Frontal cortex (tissue), 4 donors: ENCODE measurements around the gene BRD3. TPM values are rescaled to one million over a fixed set of nuclear protein-coding genes. Genes with fewer than 3 reads are reported as not detected.
A peak's percentile ranks its signal among the peaks of the same experiment; 100 is the strongest.

Experiments used
- DNase-seq, 2 donors: peaks; one replicate each; pipeline ENCODE4 v3.0.0; 2012; ENCODE audit warnings: low spot score in 2 of 2
- FAIRE-seq: peaks from 2 replicates; lab custom pipeline; 2012; peaks lifted over from hg19 to GRCh38; lab: Jason Lieb, UNC
- total RNA-seq: library from RNA; depleted of rRNA; stranded (reverse); fragments of >200 nt; gene quantifications from one replicate; pipeline ENCODE4 v1.2.3, GENCODE V29; 2014
- donor health status: control.
- donor health status: control.
- donor health status: control.

Gene BRD3
- total RNA-seq, 1 donor from 2014 or later: 24.9 TPM

DNA sequence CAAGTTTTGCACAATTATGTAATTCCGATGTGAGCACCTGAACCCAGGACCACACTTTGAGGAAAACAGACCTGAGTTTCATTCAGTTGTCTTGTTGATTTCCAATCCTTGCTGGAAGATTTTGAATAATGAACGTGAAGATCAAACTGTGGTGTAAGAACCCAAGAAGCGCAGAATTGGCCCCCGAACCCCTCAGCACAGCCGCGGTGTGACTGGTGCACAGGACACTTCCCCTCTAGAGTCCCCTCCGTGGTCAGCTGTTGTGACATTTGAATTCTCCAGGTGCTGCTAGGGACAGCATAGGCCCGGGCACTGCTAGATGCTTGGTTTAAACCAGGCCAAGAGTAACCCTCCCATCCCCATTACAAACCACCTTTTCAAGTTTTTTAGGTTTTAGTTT lies 40.8 kb downstream of the BRD3 start:
- FAIRE-seq (no peak), DNase-seq (no peak)

DNA sequence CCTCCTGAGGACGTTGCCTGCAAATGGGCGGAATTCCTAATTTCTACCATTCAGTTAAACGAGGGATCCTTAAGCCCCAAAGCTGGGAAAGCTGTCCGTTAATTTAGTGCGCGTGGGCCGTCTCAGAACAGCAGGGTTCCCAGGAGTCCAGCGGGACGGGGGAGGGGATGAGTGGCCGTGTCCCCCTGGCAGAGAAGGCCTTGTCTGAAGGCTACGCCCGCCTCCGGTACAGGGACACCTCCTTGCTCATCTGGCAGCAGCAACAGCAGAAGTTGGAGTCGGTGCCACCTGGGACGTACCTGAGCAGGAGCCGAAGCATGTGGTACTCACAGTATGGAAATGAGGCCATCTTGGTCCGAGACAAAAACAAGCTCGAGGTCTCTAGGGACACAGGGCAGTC lies 41.2 kb downstream of the BRD3 start:
- DNase-seq (no peak), FAIRE-seq (no peak)

DNA sequence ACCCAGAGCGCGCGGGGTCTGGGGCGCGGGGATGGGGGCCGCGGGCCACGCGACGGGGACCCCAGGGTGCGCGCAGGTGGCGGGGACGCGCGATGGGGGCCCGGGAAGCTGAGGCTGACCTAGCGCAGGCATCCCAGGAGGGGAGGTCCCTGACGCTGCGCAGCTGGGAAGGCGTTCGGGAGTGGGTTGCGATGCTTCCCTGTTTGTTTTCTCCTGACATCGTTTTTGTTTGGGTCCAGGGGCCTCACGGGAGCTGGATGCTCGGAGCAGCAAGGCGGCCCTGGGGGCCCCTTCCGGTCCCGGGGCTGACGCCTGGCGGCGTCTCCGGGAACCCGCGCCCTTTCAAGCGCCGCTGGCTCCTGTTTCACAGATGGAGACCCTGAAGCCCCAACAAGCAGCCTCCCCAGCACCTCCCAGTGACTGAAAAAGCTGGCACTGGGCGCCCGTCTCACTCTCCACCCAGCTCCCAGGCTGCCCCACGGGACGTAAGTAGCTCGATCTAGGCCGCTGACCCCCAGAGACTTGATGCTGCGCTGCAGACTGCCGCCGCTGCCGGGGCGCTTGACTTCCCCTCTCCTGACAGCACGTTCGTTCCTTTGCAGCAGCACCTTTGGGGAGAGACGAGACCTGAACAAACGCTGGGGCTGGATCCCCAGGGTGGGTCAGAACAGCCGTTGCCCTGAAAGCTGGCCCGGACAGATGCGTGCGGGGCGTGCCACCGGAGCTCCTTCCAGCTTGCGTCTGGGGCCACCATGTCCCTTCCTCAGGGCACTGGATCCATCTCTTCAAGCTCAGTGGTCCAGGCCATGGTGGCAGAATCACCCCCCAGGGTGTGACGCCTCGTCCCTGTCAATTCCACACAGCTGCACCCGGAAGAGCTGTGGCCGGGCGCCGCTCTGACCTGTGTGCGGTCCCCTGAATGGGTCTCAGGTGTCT lies 42.0 kb downstream of the BRD3 start:
- FAIRE-seq (no peak), DNase-seq (no peak)

DNA sequence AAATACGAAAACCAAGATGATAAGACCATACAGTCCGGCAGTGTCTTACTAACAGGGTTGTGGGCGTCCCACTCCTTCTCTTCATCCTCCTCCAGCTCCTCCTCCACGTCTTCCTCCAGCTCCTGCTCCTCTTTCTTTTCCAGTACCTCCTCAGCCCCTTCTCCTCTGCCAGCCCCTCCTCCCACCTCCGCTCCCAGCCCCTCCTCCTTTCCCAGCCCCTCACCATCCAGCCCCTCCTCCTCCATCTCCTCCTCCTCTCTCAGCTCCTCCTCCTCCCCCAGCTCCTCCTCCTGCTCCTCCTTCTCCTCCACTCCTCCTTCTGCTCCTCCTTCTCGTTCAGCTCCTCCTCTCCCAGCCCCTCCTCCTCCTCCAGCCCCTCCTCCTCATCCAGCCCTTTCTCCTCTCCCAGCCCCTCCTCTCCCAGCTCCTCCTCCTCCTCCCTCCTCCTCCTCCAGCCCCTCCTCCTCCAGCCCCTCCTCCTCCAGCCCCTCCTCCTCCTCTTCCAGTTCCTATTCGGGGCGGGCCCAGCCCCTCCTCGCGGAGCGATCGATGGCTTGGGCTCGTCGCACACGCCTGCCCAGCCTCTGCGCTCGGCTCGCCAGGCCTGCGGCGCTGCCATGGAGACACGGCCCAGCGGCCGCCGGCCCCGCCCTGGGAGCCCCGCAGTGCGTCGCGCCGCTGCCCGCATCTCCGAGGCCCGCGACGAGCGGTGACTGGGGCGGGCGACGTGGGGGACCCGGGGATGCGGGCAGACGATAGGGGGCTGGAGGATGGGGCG lies 42.8 kb downstream of the BRD3 start, which contains the start of gene BRD3OS:
BRD3OS (plus strand) TSS at position 654 of the 778 bp plus-strand sequence. CDS start 1,267 bp downstream, outside the sequence.
- FAIRE-seq (no peak), DNase-seq (peak; percentile 96)

DNA sequence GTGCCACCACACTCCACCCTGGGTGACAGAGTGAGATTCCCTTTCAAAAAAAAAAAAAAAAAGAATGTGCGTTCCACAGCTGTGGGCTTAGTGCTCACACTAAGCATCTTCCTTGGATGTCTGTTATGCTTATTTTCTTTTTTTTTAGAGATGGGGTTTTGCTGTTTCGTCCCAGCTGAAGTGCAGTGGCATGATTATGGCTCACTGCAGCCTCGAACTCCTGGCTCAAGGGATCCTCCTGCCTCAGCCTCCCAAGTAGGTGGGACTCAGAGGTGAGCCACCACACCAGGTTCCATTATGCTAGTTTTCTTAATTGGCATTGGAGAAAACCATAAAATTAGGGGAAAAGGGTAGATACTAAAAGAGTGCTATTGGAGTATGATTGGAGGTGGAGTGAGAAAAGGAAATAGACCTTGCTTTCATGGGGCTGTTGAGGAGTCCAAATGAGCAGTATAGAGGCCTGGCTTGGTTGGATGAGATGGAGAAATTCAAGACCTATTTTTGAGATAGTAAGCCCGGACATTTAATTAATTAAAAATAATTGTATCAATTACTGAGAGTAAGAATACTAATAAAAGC lies 43.5 kb downstream of the BRD3 start:
- no peak for FAIRE-seq
- DNase-seq: no peak

DNA sequence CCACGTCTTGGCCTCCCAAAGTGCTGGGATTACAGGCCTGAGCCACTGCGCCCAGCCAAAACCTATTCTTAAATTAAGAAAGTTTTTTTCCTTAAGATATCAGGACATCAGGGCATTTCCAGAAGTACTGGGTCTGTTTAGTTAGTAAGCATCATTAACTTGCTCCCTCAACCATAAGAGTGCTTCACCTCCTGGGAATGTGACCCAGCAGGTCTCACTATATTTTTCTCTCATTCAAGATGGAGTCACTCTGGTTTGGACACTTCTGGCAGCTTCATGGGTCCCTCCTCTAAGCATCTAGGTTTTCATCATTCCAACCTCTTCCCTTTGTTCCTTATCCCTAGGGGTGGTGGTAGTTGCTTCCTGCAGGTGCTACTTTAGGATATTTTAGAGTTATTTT lies 52.9 kb downstream of the BRD3 start:
- DNase-seq: no peak
- FAIRE-seq: no peak

DNA sequence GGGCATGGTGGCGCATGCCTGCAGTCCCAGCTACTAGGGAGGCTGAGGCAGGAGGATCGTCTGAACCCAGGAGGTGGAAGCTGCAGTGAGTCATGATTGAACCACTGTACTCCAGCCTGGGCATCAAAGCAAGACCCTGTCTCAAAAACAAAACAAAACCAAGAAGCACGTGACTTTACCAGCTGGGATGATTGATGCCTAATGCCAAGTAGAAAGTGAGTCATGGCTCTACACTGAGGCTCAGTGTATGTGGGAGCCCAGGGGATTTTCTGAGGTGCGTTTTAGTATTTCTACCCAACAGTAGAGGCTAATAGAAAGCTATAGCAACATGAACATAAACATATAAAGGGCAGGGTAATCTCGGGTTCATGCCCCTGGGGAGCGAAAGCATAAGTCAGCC lies 56.4 kb downstream of the BRD3 start:
- no peak for FAIRE-seq
- DNase-seq: no peak

DNA sequence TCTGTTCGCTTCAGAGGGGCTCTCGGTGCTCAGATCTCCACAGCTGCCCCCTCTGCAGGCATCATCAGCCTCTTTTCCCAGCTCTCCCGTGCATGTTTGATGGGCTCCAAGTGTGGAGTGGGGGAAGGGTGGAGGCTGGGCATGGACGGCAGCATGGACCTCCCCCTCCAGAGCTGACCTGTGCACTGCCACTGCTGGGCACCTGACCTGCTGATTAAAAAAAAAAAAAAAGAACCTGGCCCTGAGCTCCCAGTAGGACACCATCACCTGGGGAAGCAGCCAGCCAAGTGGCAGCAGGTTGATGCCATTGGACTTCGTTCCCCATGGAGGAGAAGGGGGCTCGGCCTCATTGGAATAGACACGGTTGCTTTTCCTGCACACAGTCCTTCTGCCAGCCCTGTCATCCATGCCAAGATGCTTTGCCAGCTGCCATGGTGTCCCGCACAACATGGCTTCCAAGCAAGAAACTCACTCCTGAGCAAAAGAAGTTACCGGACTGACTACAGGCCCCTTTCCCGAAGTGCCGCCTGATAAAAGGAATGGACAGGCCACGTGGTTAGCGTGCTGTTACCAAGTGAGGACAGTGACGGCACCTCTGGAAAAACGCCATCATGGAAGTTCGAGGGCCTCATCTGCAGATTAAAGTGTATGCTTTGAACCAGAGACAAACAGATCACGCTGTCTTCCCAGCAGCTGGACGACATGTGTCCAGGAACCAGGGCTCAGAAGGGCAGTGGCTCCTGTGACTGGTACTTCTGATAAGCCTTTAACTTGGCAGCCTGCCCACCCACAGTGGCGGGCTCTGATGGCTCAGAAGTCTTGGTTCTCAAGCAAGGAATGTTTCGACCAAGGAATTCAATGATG lies 57.3 kb downstream of the BRD3 start:
- DNase-seq (no peak), FAIRE-seq (no peak)

DNA sequence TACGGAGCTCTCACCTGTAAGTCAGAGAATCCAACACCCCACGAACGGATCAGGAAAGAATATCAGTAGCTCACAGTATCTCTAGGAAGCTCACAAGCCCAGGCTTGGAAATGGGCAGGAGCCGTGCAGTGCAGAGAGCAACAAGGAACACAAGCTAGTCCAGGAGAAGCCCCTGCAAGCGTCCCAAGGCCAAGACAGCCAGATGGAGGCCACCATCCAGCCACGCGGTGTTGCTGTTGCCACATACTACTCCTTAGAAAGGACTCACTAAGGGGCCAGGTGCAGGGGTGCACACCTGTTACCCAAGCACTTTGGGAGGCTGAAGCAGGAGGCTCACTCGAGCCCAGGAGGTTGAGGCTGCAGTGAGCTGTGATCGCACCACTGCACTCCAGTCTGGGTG lies 60.3 kb downstream of the BRD3 start:
- DNase-seq: no peak
- no peak for FAIRE-seq

DNA sequence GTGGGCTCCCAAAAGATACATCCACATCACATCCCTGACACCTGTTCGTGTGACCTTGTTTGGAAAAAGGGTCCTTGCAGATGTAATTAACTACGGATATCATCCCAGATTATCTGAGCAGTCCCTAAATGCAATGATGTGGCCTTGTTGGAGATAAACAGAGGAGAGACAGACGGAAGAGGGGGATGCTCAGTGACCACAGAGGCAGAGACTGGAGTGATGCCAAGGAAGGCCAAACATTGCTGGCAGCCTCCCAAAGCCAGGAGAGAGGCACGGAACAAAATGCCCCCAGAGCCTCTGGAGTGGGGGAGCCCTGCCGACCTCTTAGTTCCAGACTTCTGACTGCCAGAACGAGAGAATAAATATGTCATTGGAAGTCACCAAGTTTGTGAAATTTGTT lies 60.7 kb downstream of the BRD3 start:
- no peak for DNase-seq
- no peak for FAIRE-seq

DNA sequence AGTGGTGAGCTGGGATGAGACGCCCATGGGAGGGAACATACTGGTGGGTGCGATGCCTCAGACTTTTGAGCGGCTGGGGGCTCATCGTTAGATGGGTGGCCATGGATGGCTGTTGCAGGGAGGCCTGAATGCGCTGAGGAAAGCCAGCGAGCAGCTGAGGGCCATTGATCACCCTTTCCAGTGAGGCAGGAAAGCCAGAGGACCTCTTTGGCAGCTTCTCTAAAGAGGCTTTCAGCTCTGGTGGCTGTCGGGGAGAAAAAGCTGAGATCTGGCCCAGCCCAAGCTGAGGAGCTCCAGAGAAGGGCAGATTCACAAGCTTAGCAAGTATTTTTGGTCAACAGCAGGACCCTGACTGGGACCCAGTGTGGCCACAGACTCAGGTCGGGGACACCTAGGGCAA lies 62.4 kb downstream of the BRD3 start:
- DNase-seq (no peak), FAIRE-seq (no peak)

DNA sequence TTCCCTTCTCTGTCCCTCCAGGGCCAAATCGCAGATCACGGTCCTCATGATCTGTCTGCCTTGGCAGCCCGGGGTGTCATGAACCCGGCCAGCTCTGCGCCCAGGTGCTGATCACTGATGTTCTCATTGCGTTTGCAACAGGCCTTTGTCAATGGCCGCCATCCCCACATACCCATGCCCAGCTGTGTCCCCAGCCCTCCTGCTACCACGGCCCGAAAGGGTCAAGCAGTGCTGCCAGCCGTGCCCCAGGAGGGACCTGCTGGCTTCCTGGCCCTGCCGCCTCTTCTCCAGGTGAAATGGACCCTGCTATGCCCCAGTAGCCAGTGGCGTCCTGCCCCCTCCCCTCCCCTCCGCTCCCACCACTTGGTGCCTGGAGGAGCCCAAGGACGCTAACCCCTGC lies 62.9 kb downstream of the BRD3 start:
- FAIRE-seq (no peak), DNase-seq (no peak)

DNA sequence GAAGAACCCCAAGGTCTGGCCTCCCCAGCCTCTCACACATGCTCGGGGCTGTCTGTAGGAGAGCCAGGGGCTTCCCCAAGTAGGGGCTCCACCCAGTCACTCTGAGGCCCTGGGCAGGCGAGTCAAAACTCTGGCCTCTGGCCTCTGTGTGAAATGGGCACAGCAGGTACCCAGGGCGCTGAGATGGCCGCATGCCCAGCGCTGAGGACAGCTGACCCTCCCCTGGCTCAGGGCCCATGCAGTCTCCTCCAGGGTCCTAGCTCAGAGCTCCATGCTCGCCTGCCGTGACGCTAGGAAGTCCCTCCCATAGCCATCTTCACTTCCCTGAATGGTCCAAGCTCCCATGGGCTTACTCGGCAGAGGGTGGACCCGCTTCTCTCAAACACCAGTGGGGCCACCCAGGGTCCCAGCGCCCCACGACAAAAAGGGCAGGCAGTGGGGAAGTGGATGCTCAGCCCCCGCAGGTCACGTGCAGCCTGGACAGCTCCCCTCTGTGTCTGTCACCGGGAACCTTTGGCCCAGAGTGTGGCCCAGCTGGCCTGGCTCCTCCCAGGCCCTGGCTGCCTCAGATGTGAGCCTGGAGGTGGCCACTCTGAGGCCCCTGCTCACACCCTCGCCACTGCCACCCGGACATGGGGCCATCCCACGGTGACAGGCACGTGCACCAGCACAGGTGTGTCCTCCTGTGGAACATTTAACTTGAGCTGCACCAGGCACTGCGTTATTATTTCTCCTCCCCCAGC lies 63.5 kb downstream of the BRD3 start:
- FAIRE-seq: no peak

DNA sequence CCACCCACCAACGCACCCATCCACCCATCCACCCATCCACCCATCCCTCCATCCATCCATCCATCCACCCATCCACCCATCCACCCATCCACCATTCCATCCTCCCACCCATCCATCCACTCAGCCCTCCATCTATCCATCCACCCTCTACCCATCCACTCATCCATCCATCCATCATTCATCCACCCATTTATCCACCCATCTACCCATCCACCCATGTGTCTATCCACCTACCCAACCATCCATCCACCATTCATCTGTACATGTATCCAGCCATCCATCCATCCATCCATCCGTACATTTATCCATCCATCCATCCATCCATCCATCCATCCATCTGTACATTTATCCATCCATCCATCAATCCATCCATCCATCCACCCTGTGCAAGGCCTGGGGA lies 64.6 kb downstream of the BRD3 start:
- DNase-seq: no peak
- no peak for FAIRE-seq

More for the DNA sequence above, 63.5 kb downstream of the BRD3 start:
- DNase-seq: no peak

DNA sequence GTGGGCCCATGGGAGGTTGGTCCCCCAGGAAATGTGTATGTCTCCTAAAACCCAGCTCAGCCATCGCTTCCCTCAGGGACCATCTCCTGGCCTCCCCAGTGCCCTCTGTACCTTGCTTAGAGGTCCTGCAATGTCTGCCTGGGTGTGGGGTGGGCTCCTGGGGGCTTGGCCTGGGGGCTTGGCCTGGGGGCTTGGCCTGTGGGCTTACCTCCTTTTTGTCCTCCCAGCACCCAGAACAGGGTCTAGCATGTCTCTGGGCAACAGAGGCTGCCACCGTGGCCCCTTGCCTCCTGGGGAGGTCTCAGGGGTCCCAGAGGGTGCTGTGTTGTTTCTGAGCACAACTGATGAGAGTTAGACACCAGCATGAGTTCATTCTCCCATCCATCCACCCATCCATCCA lies 65.0 kb downstream of the BRD3 start:
- DNase-seq (no peak), FAIRE-seq (no peak)

DNA sequence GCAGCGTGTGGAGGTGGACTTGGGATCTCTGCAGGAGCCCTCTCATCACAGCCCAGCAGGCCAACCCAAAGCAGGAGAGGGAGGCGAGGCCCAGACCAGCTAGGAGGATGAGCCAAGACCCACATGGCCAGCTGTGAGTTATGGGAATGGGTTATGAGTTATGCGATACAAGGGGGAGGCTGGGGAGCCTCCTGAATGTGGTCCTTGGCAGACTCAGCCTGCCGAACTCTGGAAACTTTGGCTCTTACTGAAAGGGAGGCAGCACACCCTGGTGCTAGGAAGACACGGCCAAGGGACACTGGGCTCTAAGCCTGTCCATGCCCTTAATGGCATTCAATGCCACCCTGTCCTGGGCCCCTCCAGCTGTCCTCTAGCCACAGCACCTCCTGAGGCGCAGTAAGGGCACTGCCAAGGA lies 68.0 kb downstream of the BRD3 start:
- no peak for FAIRE-seq
- no peak for DNase-seq

DNA sequence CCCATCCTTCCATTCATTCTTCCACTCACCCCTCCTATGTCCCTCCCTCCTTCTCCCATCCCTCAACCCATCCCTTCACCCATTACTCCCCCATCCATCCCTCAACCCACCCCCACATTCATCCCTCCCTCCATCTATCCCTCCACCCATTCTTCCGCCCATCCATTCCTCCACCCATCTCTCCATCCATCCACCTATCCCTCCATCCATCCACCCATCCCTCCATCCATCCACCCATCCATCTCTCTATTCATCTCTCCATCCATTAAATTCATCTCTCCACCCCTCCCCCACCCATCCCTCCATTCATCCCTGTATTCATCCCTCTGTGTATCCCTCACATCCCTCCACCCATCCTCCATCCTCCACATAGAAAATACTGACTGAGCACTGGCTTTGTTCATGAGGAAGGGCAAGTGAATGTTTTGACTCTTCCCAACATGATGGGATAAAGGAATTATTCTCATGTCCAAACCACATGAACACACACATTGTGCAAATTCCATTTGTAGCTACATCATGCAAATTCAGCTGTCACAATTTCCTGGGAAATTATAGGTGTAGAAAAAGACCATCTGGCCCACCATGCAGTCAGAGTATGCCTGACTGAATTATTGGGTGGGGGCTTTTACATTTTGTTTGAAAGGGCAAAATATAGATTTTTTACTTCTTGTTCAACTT lies 68.8 kb downstream of the BRD3 start:
- no peak for FAIRE-seq
- no peak for DNase-seq

DNA sequence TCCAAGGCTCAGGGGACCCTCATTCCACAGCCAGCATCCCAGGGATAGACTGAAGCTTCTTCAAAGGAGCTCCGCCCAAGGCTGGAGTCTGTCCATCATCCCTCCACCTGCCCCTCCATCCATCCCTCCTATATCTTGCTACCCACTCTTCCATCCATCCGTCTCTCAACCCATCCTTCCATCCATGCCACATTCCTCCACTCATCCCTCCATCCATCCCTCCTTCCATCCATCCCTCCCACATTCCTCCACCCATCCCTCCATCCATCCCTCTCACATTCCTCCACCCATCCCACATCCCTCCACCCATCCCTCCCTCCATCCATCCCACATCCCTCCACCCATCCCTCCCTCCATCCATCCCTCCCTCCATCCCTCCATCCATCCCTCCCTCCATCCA lies 70.2 kb downstream of the BRD3 start:
- FAIRE-seq: no peak
- DNase-seq: no peak
